ENCODE data around the gene TMEM234. TPM values are rescaled to one million over a fixed set of nuclear protein-coding genes. Genes with fewer than 3 reads are reported as not detected.
A peak's percentile ranks its signal among the peaks of the same experiment; 100 is the strongest.
"Not testable (repeated sequence)": the region's sequence is repeated elsewhere in the genome, so short reads cannot be mapped to it uniquely, and the experiment has no call there.

TMEM234 gene
- total RNA-seq (14.2 TPM), polyA plus RNA-seq (1 to 10 TPM; 4.6 to 6.2 (median 5.5) TPM)

DNA sequence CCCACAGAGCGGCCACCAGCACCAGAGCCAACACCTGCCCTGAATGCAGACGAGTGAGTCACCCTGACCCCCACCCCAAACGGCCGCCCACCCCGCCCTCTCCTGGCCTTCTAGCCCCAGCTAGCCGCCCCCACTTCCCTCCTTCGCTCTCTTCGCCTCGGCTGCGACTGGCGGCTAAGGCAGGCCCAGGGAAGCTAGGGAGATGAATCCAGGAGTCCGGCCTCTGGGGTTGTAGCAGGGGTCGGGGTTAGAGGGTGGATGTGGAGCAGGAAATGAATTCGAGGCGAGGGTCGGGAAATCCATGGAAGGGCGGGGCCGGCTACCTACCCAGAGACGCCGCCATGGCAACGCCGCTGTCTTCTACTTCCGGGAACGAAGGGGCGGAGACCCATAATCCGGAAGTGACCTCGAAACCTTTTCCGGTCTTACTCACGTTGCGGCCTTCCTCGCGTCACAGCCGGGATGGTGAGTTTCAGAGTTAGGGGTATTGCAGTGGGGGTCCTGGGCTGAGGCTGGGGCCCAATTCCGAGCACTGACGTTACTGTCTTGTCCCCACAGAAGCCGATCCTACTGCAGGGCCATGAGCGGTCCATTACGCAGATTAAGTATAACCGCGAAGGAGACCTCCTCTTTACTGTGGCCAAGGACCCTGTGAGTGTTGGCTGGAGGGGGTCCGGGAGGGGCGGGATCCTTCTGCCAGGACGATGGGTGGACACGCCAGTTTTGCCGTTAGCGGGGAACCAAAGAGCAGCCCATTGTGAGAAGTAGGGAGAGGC, at the start of gene TMEM234, which contains the start of gene EIF3I:
Gene TMEM234, minus strand, starts transcription at position 374 of the 776 bp plus-strand sequence. Its CDS starts 31 bp downstream, at position 343.
Gene EIF3I, plus strand, starts transcription at position 428 of the 776 bp plus-strand sequence. Its CDS starts 35 bp downstream, at position 463.
- peaks cover 33% of the 10 kb centered on the region for H3K4me1 ChIP-seq (ENCODE audit: control insufficient read depth, insufficient read depth, low read length, poor library complexity, severe bottlenecking)
- no peaks in the 10 kb centered on the region for H3K27me3 ChIP-seq (ENCODE audit: control insufficient read depth, insufficient read depth, low read length)
- no peaks in the 10 kb centered on the region for H3K9me3 ChIP-seq (ENCODE audit: control insufficient read depth in 2 of 2, low read length in 2 of 2)
- H3K9me3 Mint-ChIP-seq, result no peaks in the 10 kb centered on the region
- peak; percentile 91 to 94 for ATAC-seq (ENCODE audit: low read depth in 2 of 2)
- peak within 1 kb of the TSS; percentile 87 for H3K4me3 ChIP-seq (ENCODE audit: low read depth, low read length)
- peaks cover 6 to 63% (median 27%) of the 10 kb centered on the region in 4 donors for H3K4me1 Mint-ChIP-seq
- H3K4me3 Mint-ChIP-seq, result peak within 1 kb of the TSS; percentile 97 to 100 (median 98)
- H3K27ac ChIP-seq (ENCODE audit: insufficient read depth, low read length, poor library complexity, severe bottlenecking), result peak within 1 kb of the TSS; percentile 96
- H3K27me3 Mint-ChIP-seq, result no peaks in the 10 kb centered on the region
- H3K36me3 Mint-ChIP-seq, result peaks cover 21% of the 10 kb centered on the region
- H3K27ac Mint-ChIP-seq, result peak within 1 kb of the TSS; percentile 94 to 99 (median 99)
- peak; percentile 92 to 94 (median 92) for DNase-seq
- H3K36me3 ChIP-seq (ENCODE audit: control insufficient read depth, insufficient read depth, low read length), result peaks cover 26% of the 10 kb centered on the region

DNA sequence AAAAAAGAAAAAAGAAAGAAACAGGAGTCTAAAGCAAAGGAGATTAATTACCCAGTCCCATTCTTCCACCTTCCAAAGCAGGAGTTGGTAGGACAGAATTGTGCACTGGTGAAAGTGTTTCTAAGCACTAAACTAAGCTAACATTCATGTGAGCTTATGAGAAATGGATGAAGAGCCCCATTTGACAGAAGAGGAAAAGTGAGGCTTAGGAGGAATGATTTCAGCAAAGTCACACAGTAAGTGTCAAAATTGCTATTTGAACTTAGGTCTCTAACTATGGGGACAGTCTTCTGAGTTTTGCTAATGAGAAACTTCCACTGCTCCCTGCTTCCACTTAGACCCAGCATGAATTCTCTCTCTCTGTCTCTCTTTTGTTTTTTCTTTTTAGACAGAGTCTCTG, 47.6 kb upstream of the TMEM234 start:
- Mint-ChIP-seq H3K27me3 (no peaks in the 10 kb centered on the region), H3K4me3 (peak overlapping the region; percentile 55 to 78 (median 62)), H3K27ac (peak overlapping the region; percentile 88 to 97 (median 90)), H3K4me1 (peaks cover 13 to 78% (median 48%) of the 10 kb centered on the region in 4 donors), H3K9me3 (peaks cover 0 to 2% (median 0%) of the 10 kb centered on the region in 7 donors), H3K36me3 (peaks cover 26% of the 10 kb centered on the region)
- Histone ChIP-seq H3K9me3 (ENCODE audit: control insufficient read depth in 2 of 2, low read length in 2 of 2) (no peaks in the 10 kb centered on the region), H3K27me3 (ENCODE audit: control insufficient read depth, insufficient read depth, low read length) (no peaks in the 10 kb centered on the region), H3K4me1 (ENCODE audit: control insufficient read depth, insufficient read depth, low read length, poor library complexity, severe bottlenecking) (peaks cover 72% of the 10 kb centered on the region), H3K4me3 (ENCODE audit: low read depth, low read length) (no peak overlapping the region), H3K27ac (ENCODE audit: insufficient read depth, low read length, poor library complexity, severe bottlenecking) (peak overlapping the region; percentile 49), H3K36me3 (ENCODE audit: control insufficient read depth, insufficient read depth, low read length) (peaks cover 16% of the 10 kb centered on the region)
- DNase-seq (no peak), ATAC-seq (ENCODE audit: low read depth in 2 of 2) (no peak)

DNA sequence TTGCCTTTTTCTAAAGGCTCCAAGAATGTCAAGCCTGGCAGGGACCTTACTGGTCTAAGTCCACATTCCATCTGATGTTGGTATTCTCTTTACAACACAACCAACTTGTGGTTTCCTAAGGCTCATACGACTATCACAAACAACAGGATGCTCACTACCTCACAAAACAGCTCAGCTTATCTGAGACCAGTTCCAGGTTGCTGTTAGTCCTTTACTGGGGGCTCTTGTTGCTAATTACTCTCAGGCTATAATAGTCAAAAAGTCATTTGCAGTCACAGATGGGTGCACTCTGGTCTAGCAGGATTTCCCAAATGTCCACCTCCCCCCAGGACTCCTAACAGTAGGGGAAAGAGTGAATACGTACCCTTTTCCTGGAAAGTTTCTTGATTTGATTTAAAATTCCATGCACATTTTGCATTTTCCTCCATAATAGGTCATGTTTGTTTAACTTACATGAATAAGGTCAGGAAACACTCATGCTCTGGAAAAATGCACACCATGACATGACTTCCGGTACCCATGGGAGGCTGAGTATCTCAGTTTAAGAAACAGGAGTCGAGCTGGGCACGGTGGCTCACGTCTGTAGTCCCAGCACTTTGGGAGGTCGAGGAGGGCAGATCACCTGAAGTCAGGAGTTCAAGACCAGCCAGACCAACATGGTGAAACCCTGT, 44.9 kb upstream of the TMEM234 start:
- Mint-ChIP-seq H3K9me3 (peaks cover 0 to 2% (median 0%) of the 10 kb centered on the region in 7 donors), H3K4me3 (peak overlapping the region; percentile 81 to 93 (median 86)), H3K36me3 (peaks cover 22% of the 10 kb centered on the region), H3K27ac (peak overlapping the region; percentile 95 to 99 (median 99)), H3K27me3 (no peaks in the 10 kb centered on the region), H3K4me1 (peaks cover 14 to 72% (median 41%) of the 10 kb centered on the region in 4 donors)
- DNase-seq, result peak in 2 of 3 donors; percentile 39 to 77
- Histone ChIP-seq H3K27ac (ENCODE audit: insufficient read depth, low read length, poor library complexity, severe bottlenecking) (peak overlapping the region; percentile 65), H3K4me3 (ENCODE audit: low read depth, low read length) (peak overlapping the region; percentile 67), H3K9me3 (ENCODE audit: control insufficient read depth in 2 of 2, low read length in 2 of 2) (no peaks in the 10 kb centered on the region), H3K36me3 (ENCODE audit: control insufficient read depth, insufficient read depth, low read length) (peaks cover 19% of the 10 kb centered on the region), H3K4me1 (ENCODE audit: control insufficient read depth, insufficient read depth, low read length, poor library complexity, severe bottlenecking) (peaks cover 71% of the 10 kb centered on the region), H3K27me3 (ENCODE audit: control insufficient read depth, insufficient read depth, low read length) (no peaks in the 10 kb centered on the region)
- peak; percentile 48 to 54 for ATAC-seq (ENCODE audit: low read depth in 2 of 2)

DNA sequence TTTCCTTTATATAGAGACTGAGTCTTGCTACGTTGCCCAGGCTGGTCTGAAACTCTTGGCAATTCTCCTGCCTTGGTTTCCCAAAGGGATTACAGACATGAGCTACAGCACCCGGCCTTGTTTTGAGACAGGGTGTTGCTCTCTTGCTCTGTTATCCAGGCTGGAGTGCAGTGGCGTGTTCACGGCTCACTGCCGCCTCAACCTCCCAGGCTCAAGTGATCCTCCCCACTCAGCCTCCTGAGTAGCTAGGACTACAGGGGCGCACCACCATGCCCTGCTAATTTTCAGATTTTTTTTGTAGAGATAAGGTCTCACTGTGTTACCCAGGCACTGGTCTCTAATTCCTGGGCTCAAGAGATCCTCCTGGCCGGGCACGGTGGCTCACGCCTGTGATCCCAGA, 43.7 kb upstream of the TMEM234 start:
- Histone ChIP-seq H3K4me3 (ENCODE audit: low read depth, low read length) (peak overlapping the region; percentile 32), H3K36me3 (ENCODE audit: control insufficient read depth, insufficient read depth, low read length) (peaks cover 20% of the 10 kb centered on the region), H3K27ac (ENCODE audit: insufficient read depth, low read length, poor library complexity, severe bottlenecking) (peak overlapping the region; percentile 69), H3K27me3 (ENCODE audit: control insufficient read depth, insufficient read depth, low read length) (no peaks in the 10 kb centered on the region), H3K9me3 (ENCODE audit: control insufficient read depth in 2 of 2, low read length in 2 of 2) (no peaks in the 10 kb centered on the region), H3K4me1 (ENCODE audit: control insufficient read depth, insufficient read depth, low read length, poor library complexity, severe bottlenecking) (peaks cover 73% of the 10 kb centered on the region)
- Mint-ChIP-seq H3K27me3 (no peaks in the 10 kb centered on the region), H3K27ac (peak overlapping the region; percentile 87 to 97 (median 93)), H3K9me3 (peaks cover 0 to 2% (median 0%) of the 10 kb centered on the region in 7 donors), H3K4me3 (peak overlapping the region; percentile 55 to 72 (median 58)), H3K4me1 (peaks cover 14 to 65% (median 31%) of the 10 kb centered on the region in 4 donors), H3K36me3 (peaks cover 17% of the 10 kb centered on the region)
- DNase-seq, result no peak
- ATAC-seq (ENCODE audit: low read depth in 2 of 2), result no peak

DNA sequence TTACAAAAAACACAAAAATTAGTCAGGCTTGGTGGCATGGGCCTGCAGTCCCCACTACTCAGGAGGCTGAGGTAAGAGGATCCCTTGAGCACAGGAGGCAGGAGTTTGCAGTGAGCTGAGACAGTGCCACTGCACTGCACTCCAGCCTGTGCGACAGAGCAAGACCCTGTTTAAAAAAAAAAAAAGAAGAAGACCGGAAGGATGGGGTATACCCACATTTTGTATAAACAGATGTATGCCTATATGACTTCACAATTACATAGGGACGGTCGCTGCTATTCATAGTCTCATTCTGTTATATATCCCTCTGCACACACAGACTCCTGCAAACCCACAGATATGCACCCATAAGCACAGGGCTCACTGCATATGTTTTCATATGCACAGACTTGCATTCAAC, 41.6 kb upstream of the TMEM234 start:
- Histone ChIP-seq H3K4me1 (ENCODE audit: control insufficient read depth, insufficient read depth, low read length, poor library complexity, severe bottlenecking) (peaks cover 84% of the 10 kb centered on the region), H3K27ac (ENCODE audit: insufficient read depth, low read length, poor library complexity, severe bottlenecking) (peak overlapping the region; percentile 69), H3K4me3 (ENCODE audit: low read depth, low read length) (peak overlapping the region; percentile 78), H3K36me3 (ENCODE audit: control insufficient read depth, insufficient read depth, low read length) (peaks cover 22% of the 10 kb centered on the region), H3K27me3 (ENCODE audit: control insufficient read depth, insufficient read depth, low read length) (no peaks in the 10 kb centered on the region), H3K9me3 (ENCODE audit: control insufficient read depth in 2 of 2, low read length in 2 of 2) (no peaks in the 10 kb centered on the region)
- peak overlapping the region; percentile 84 to 93 (median 91) for H3K27ac Mint-ChIP-seq
- peak; percentile 83 to 87 for ATAC-seq (ENCODE audit: low read depth in 2 of 2)
- peak in 2 of 3 donors; percentile 56 to 68 for DNase-seq
- no peaks in the 10 kb centered on the region for H3K27me3 Mint-ChIP-seq
- H3K36me3 Mint-ChIP-seq, result peaks cover 19% of the 10 kb centered on the region
- peak overlapping the region; percentile 76 to 83 (median 78) for H3K4me3 Mint-ChIP-seq
- peaks cover 0 to 2% (median 0%) of the 10 kb centered on the region in 7 donors for H3K9me3 Mint-ChIP-seq
- peaks cover 14 to 72% (median 38%) of the 10 kb centered on the region in 4 donors for H3K4me1 Mint-ChIP-seq

DNA sequence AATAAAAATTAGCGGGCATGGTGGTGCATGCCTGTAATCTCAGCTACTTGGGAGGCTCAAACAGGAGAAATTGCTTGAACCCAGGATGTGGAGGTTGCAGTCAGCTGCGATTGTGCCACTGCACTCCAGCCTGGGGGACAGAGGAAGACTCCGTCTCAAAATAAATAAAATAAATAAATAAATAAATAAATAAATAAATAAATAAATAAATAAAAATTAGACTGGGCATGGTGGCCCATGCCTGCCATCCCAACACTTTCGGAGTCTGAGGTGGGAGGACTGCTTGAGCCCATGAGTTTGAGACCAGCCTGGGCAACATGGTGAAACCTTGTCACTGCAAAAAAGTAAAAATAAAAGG, 41.1 kb upstream of the TMEM234 start:
- Mint-ChIP-seq H3K27ac (peak overlapping the region; percentile 55 to 93 (median 84)), H3K4me3 (peak overlapping the region in 2 of 4 donors; percentile 78 to 79), H3K36me3 (peaks cover 19% of the 10 kb centered on the region), H3K4me1 (peaks cover 14 to 73% (median 38%) of the 10 kb centered on the region in 4 donors)
- peak overlapping the region; percentile 69 for H3K27ac ChIP-seq (ENCODE audit: insufficient read depth, low read length, poor library complexity, severe bottlenecking)
- H3K9me3 ChIP-seq (ENCODE audit: control insufficient read depth in 2 of 2, low read length in 2 of 2); ATAC-seq (ENCODE audit: low read depth in 2 of 2); H3K27me3 Mint-ChIP-seq; H3K9me3 Mint-ChIP-seq; H3K27me3 ChIP-seq (ENCODE audit: control insufficient read depth, insufficient read depth, low read length); DNase-seq: not testable (repeated sequence)
- H3K4me1 ChIP-seq (ENCODE audit: control insufficient read depth, insufficient read depth, low read length, poor library complexity, severe bottlenecking), result peaks cover 87% of the 10 kb centered on the region
- peak overlapping the region; percentile 78 for H3K4me3 ChIP-seq (ENCODE audit: low read depth, low read length)
- peaks cover 22% of the 10 kb centered on the region for H3K36me3 ChIP-seq (ENCODE audit: control insufficient read depth, insufficient read depth, low read length)

DNA sequence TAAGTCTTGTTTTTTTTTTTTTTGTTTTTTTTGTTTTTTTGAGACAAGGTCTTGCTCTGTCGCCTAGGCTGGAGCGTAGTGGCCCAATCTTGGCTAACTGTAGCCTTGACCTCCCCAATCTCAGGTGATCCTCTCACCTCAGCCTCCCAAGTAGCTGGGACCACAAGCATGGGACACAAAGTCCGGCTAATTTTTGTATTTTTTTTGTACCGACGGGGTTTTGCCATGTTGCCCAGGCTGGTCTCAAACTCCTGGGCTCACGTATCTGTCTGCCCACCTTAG, 35.0 kb upstream of the TMEM234 start:
- peak overlapping the region; percentile 99 for H3K4me3 ChIP-seq (ENCODE audit: low read depth, low read length)
- no peaks in the 10 kb centered on the region for H3K27me3 Mint-ChIP-seq
- peaks cover 9 to 52% (median 34%) of the 10 kb centered on the region in 4 donors for H3K4me1 Mint-ChIP-seq
- peaks cover 19% of the 10 kb centered on the region for H3K36me3 ChIP-seq (ENCODE audit: control insufficient read depth, insufficient read depth, low read length)
- peak overlapping the region; percentile 94 for H3K27ac ChIP-seq (ENCODE audit: insufficient read depth, low read length, poor library complexity, severe bottlenecking)
- ATAC-seq (ENCODE audit: low read depth in 2 of 2) (no peak), DNase-seq (no peak)
- H3K9me3 ChIP-seq (ENCODE audit: control insufficient read depth in 2 of 2, low read length in 2 of 2), result no peaks in the 10 kb centered on the region
- H3K9me3 Mint-ChIP-seq, result peaks cover 0 to 2% (median 0%) of the 10 kb centered on the region in 7 donors
- H3K36me3 Mint-ChIP-seq, result peaks cover 27% of the 10 kb centered on the region
- no peaks in the 10 kb centered on the region for H3K27me3 ChIP-seq (ENCODE audit: control insufficient read depth, insufficient read depth, low read length)
- H3K4me1 ChIP-seq (ENCODE audit: control insufficient read depth, insufficient read depth, low read length, poor library complexity, severe bottlenecking), result peaks cover 89% of the 10 kb centered on the region
- peak overlapping the region; percentile 95 to 99 (median 98) for H3K27ac Mint-ChIP-seq
- H3K4me3 Mint-ChIP-seq, result peak overlapping the region; percentile 88 to 97 (median 90)

Measured in CD4-positive, CD25-positive, alpha-beta regulatory T cell (primary cell).